ENCODE results near the gene PTTG1IP. TPM values are rescaled to one million over a fixed set of nuclear protein-coding genes. Genes with fewer than 3 reads are reported as not detected.

PTTG1IP gene
- total and polyA plus RNA-seq, 2 donors from 2014 or later = 187 to 378 TPM

GRCh38 chr21:44814498-44815023, 58.9 kb downstream of the PTTG1IP start:
- Histone ChIP-seq H3K4me3 (ENCODE audit: low read length in 3 of 3) (no peak overlapping the region), H3K9me3 (ENCODE audit: control insufficient read depth in 2 of 3, insufficient read depth in 1 of 3, low read length in 3 of 3) (peaks cover 0 to 2% (median 0%) of the 10 kb centered on the region in 3 donors), H3K27ac (ENCODE audit: low read depth in 2 of 2, low read length in 2 of 2) (no peak overlapping the region), H3K4me1 (ENCODE audit: control insufficient read depth in 2 of 3, insufficient read depth in 2 of 3, low read depth in 1 of 3, low read length in 3 of 3) (peaks cover 0 to 9% (median 0%) of the 10 kb centered on the region in 3 donors), H3K27me3 (ENCODE audit: control insufficient read depth, insufficient read depth, low read length) (no peaks in the 10 kb centered on the region), H3K36me3 (ENCODE audit: control insufficient read depth in 2 of 3, insufficient read depth in 3 of 3, low read length in 3 of 3) (peaks cover 0 to 7% (median 3%) of the 10 kb centered on the region in 3 donors), H3K9ac (ENCODE audit: low read length in 3 of 3) (no peak overlapping the region)
- FAIRE-seq (no peak), DNase-seq (no peak)
- no peak for TF ChIP-seq CTCF (IDR thresholded peaks at IDR 0.05; ENCODE audit: borderline replicate concordance, extremely low read depth, insufficient read depth)
- intact Hi-C loops (cut with DNase I) = no loop called here

DNA sequence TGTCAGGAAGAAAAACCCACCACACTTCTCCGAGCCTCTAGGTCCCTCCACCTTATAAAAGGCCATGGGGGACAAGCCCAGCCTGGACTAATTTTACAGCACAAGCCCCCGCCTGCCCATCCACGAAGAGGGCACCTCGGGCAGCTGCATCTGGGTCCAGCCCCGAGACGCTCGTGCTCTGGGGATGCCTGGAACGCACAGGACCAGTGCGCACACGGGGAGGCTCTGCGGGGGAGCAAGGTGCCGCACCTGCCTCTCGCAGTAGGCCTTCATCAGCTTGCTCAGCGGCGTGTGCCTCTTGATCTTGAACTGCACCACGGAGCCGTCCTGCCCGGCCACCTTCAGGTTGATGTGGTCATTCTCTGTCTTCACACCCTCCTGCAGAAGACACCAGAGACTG, 59.8 kb downstream of the PTTG1IP start:
- Histone ChIP-seq H3K4me1 (ENCODE audit: control insufficient read depth in 2 of 3, insufficient read depth in 2 of 3, low read depth in 1 of 3, low read length in 3 of 3) (peaks cover 0 to 9% (median 0%) of the 10 kb centered on the region in 3 donors), H3K9ac (ENCODE audit: low read length in 3 of 3) (no peak overlapping the region), H3K27me3 (ENCODE audit: control insufficient read depth, insufficient read depth, low read length) (no peaks in the 10 kb centered on the region), H3K9me3 (ENCODE audit: control insufficient read depth in 2 of 3, insufficient read depth in 1 of 3, low read length in 3 of 3) (no peaks in the 10 kb centered on the region), H3K27ac (ENCODE audit: low read depth in 2 of 2, low read length in 2 of 2) (no peak overlapping the region), H3K4me3 (ENCODE audit: low read length in 3 of 3) (no peak overlapping the region), H3K36me3 (ENCODE audit: control insufficient read depth in 2 of 3, insufficient read depth in 3 of 3, low read length in 3 of 3) (peaks cover 0 to 12% (median 3%) of the 10 kb centered on the region in 3 donors)
- TF ChIP-seq CTCF (IDR thresholded peaks at IDR 0.05; ENCODE audit: borderline replicate concordance, extremely low read depth, insufficient read depth) = no peak
- FAIRE-seq (no peak), DNase-seq (peak in 1 of 5 donors; percentile 64)
- intact Hi-C loops (cut with DNase I) = no loop called here

GRCh38 chr21:44813149-44813548, 60.3 kb downstream of the PTTG1IP start:
- Histone ChIP-seq H3K4me3 (ENCODE audit: low read length in 3 of 3) (no peak overlapping the region), H3K4me1 (ENCODE audit: control insufficient read depth in 2 of 3, insufficient read depth in 2 of 3, low read depth in 1 of 3, low read length in 3 of 3) (peaks cover 0 to 7% (median 0%) of the 10 kb centered on the region in 3 donors), H3K27me3 (ENCODE audit: control insufficient read depth, insufficient read depth, low read length) (no peaks in the 10 kb centered on the region), H3K27ac (ENCODE audit: low read depth in 2 of 2, low read length in 2 of 2) (no peak overlapping the region), H3K36me3 (ENCODE audit: control insufficient read depth in 2 of 3, insufficient read depth in 3 of 3, low read length in 3 of 3) (peaks cover 0 to 12% (median 3%) of the 10 kb centered on the region in 3 donors), H3K9ac (ENCODE audit: low read length in 3 of 3) (no peak overlapping the region), H3K9me3 (ENCODE audit: control insufficient read depth in 2 of 3, insufficient read depth in 1 of 3, low read length in 3 of 3) (no peaks in the 10 kb centered on the region)
- no peak for FAIRE-seq
- intact Hi-C loops (cut with DNase I) = no loop called here
- DNase-seq = no peak
- no peak for TF ChIP-seq CTCF (IDR thresholded peaks at IDR 0.05; ENCODE audit: borderline replicate concordance, extremely low read depth, insufficient read depth)

DNA sequence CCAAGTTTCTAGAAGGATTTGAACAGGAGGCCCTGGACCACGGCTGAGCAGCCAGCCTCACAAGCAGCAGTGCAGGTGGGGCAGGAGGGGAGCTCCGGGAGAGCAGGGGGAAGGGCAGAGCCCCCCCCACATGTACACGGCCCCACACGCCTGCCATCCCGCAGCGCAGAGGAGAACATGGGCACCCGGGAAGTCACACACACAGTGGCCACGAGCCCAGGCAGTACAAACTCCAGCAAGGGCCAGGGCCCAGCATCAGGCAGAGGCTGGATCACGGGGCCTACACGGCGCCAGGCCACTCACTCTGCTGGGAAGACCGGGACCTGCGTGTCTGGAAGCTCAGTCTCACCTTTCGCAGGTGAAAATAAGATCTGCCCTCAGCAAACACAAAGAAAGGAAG, 60.9 kb downstream of the PTTG1IP start:
- H3K36me3 ChIP-seq (ENCODE audit: control insufficient read depth in 2 of 3, insufficient read depth in 3 of 3, low read length in 3 of 3) = peaks cover 0 to 12% (median 3%) of the 10 kb centered on the region in 3 donors

More for the DNA sequence above, 60.9 kb downstream of the PTTG1IP start:
- DNase-seq = no peak
- Histone ChIP-seq H3K4me1 (ENCODE audit: control insufficient read depth in 2 of 3, insufficient read depth in 2 of 3, low read depth in 1 of 3, low read length in 3 of 3) (peaks cover 0 to 7% (median 0%) of the 10 kb centered on the region in 3 donors), H3K9ac (ENCODE audit: low read length in 3 of 3) (no peak overlapping the region), H3K27ac (ENCODE audit: low read depth in 2 of 2, low read length in 2 of 2) (no peak overlapping the region), H3K9me3 (ENCODE audit: control insufficient read depth in 2 of 3, insufficient read depth in 1 of 3, low read length in 3 of 3) (no peaks in the 10 kb centered on the region), H3K4me3 (ENCODE audit: low read length in 3 of 3) (no peak overlapping the region), H3K27me3 (ENCODE audit: control insufficient read depth, insufficient read depth, low read length) (no peaks in the 10 kb centered on the region)
- TF ChIP-seq CTCF (IDR thresholded peaks at IDR 0.05; ENCODE audit: borderline replicate concordance, extremely low read depth, insufficient read depth) = no peak
- intact Hi-C loops (cut with DNase I) = no loop called here
- no peak for FAIRE-seq
